Hepatocyte (in vitro differentiated cells): Measurements from ENCODE around the gene AIFM3. TPM values are rescaled to one million over a fixed set of nuclear protein-coding genes. Genes with fewer than 3 reads are reported as not detected.
"Not testable (repeated sequence)": the region's sequence is repeated elsewhere in the genome, so short reads cannot be mapped to it uniquely, and the experiment has no call there.

Source experiments
- DNase-seq: peaks from one replicate; pipeline ENCODE4 v3.0.0-alpha.2; 2016; ENCODE audit warnings: low spot score
- H2AFZ ChIP-seq: fragments of 200-600 bp; sonication (generic); 2 replicates; pipeline ENCODE4 v1.6.0; 2016; ENCODE audit warnings: antibody characterized with exemption, mild to moderate bottlenecking
- H3K27ac ChIP-seq: fragments of 200-600 bp; sonication (generic); 2 replicates; pipeline ENCODE4 v1.5.1; 2016; ENCODE audit warnings: mild to moderate bottlenecking
- H3K27me3 ChIP-seq: fragments of 200-600 bp; sonication (generic); 2 replicates; pipeline ENCODE4 v1.6.1; 2016
- H3K36me3 ChIP-seq: fragments of 200-600 bp; sonication (generic); replicated peaks from 2 replicates; pipeline ENCODE4 v1.5.1; 2016; ENCODE audit warnings: low read depth; ENCODE audit not compliant: insufficient read depth
- H3K4me1 ChIP-seq: fragments of 200-600 bp; sonication (generic); 2 replicates; pipeline ENCODE4 v1.5.1; 2016; ENCODE audit warnings: mild to moderate bottlenecking, moderate library complexity; ENCODE audit not compliant: insufficient read depth
- H3K4me2 ChIP-seq: fragments of 200-600 bp; sonication (generic); 2 replicates; pipeline ENCODE4 v1.6.0; 2016
- H3K4me3 ChIP-seq: fragments of 200-600 bp; sonication (generic); 2 replicates; pipeline ENCODE4 v1.5.1; 2016; ENCODE audit warnings: mild to moderate bottlenecking
- H3K79me2 ChIP-seq: fragments of 200-600 bp; sonication (generic); 2 replicates; pipeline ENCODE4 v1.6.0; 2017; ENCODE audit warnings: mild to moderate bottlenecking
- H3K9me2 ChIP-seq: fragments of 200-600 bp; sonication (generic); replicated peaks from 2 replicates; pipeline ENCODE4 v1.6.0; 2017; ENCODE audit warnings: mild to moderate bottlenecking; ENCODE audit not compliant: insufficient read depth
- H3K9me3 ChIP-seq: fragments of 200-600 bp; sonication (generic); 2 replicates; pipeline ENCODE4 v1.5.1; 2016; ENCODE audit warnings: low read depth, mild to moderate bottlenecking
- H4K20me1 ChIP-seq: fragments of 200-600 bp; sonication (generic); 2 replicates; pipeline ENCODE4 v1.6.0; 2016; ENCODE audit warnings: mild to moderate bottlenecking; ENCODE audit not compliant: insufficient read depth, poor library complexity, severe bottlenecking
- EZH2 ChIP-seq: fragments of 200-600 bp; sonication (generic); IDR thresholded peaks from 2 replicates; pipeline ENCODE4 v1.6.1; 2016; ENCODE audit warnings: antibody characterized with exemption, mild to moderate bottlenecking, borderline replicate concordance
- EZH2phosphoT487 ChIP-seq: fragments of 200-600 bp; sonication (generic); IDR thresholded peaks from one replicate; pipeline ENCODE4 v1.6.1; 2018; ENCODE audit warnings: antibody characterized with exemption, mild to moderate bottlenecking, low read depth, moderate library complexity; ENCODE audit not compliant: unreplicated experiment, severe bottlenecking
- WGBS: methylation state at CpG from one replicate; pipeline ENCODE4 v1.1.6; 2016; ENCODE audit warnings: low lambda C conversion rate; ENCODE audit errors: missing lambda C conversion rate; 5-methylcytosine and 5-hydroxymethylcytosine counted together
- polyA plus RNA-seq: library from polyadenylated mRNA; unstranded; fragments of >200 nt; fragmentation: Nextera tagmentation; extraction: Ambion mirVana; gene quantifications from 2 replicates; pipeline ENCODE4 v1.2.1, GENCODE V29; 2016
- total RNA-seq: library from RNA; depleted of rRNA; stranded (reverse); fragments of >200 nt; gene quantifications from 2 replicates; pipeline ENCODE4 v1.2.3, GENCODE V29; 2014
- TF ChIP-seq, protein P1 (sequence below): fragments of 200-600 bp; sonication (generic); IDR thresholded peaks from 2 replicates; pipeline ENCODE4 v1.5.1; 2016; ENCODE audit warnings: antibody characterized with exemption, mild to moderate bottlenecking; ENCODE audit not compliant: poor library complexity

AIFM3 gene
- total and polyA plus RNA-seq, 2 experiments from 2014 or later = 1.7 to 3.1 TPM

DNA sequence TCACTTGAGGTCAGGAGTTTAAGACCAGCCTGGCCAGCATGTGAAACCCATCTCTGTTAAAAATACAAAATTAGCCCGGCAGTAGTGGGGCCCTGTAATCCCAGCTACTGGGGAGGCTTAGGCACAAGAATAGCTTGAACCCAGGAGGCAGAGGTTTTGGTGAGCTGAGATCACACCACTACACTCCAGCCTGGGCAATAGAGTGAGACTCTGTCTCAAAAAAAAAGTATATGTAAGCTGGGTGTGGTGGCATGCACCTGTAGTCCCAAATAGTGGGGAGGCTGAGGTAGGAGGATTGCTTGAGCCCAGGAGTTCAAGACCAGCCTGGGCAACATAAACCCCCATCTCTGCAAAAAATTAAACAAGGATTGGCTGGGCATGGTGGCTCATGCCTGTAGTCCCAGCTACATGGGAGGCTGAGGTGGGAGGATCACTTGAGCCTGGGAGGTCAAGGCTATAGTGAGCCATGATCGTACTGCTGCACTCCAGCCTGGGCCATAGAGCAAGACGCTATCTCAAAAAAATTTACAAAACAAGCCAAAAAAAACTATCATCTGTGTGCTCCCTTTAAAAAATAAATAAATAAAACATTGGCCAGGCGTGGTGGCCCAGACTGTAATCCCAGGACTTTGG is 39.0 kb upstream of the AIFM3 start:
- Histone ChIP-seq H3K4me1 (no peaks in the 10 kb centered on the region), H3K9me3 (no peaks in the 10 kb centered on the region), H3K9me2 (no peaks in the 10 kb centered on the region), H4K20me1 (peaks cover 97% of the 10 kb centered on the region), H3K27ac (no peak overlapping the region), H3K79me2 (peaks cover 100% of the 10 kb centered on the region), H3K4me2 (no peak overlapping the region), H3K27me3 (no peaks in the 10 kb centered on the region), H3K36me3 (no peaks in the 10 kb centered on the region), H2AFZ (no peak overlapping the region), H3K4me3 (no peak overlapping the region)
- no peak for DNase-seq
- TF ChIP-seq, protein P1, sequence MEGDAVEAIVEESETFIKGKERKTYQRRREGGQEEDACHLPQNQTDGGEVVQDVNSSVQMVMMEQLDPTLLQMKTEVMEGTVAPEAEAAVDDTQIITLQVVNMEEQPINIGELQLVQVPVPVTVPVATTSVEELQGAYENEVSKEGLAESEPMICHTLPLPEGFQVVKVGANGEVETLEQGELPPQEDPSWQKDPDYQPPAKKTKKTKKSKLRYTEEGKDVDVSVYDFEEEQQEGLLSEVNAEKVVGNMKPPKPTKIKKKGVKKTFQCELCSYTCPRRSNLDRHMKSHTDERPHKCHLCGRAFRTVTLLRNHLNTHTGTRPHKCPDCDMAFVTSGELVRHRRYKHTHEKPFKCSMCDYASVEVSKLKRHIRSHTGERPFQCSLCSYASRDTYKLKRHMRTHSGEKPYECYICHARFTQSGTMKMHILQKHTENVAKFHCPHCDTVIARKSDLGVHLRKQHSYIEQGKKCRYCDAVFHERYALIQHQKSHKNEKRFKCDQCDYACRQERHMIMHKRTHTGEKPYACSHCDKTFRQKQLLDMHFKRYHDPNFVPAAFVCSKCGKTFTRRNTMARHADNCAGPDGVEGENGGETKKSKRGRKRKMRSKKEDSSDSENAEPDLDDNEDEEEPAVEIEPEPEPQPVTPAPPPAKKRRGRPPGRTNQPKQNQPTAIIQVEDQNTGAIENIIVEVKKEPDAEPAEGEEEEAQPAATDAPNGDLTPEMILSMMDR = no peak
- TF ChIP-seq EZH2phosphoT487 = no peak
- no peak for TF ChIP-seq EZH2
- 96% methylated on average over 4 of the region's 4 CpGs for WGBS

DNA sequence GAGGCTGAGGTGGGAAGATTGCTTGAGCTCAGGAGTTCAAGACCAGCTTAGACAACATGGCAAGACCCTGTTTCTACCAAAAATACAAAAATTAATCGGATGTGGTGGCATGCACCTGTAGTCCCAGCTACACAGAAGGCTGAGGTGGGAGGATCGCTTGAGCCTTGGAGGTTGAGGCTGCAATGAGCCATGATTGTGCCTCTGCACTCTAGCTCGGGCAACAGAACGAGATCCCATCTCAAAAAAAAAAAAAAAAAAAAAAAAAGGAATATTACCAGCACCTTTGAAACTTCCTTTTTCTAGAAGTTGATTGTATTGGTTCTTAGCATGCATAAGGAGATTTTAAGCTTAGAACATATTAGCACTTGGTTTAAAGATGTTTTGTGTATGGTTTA is 38.5 kb upstream of the AIFM3 start:
- Histone ChIP-seq H3K79me2 (peaks cover 100% of the 10 kb centered on the region), H4K20me1 (peaks cover 97% of the 10 kb centered on the region), H3K4me3 (no peak overlapping the region), H3K4me1 (no peaks in the 10 kb centered on the region), H3K9me2 (no peaks in the 10 kb centered on the region), H2AFZ (no peak overlapping the region), H3K36me3 (no peaks in the 10 kb centered on the region), H3K27me3 (no peaks in the 10 kb centered on the region), H3K27ac (no peak overlapping the region), H3K9me3 (no peaks in the 10 kb centered on the region), H3K4me2 (no peak overlapping the region)
- no peak for DNase-seq
- 98% methylated on average over 4 of the region's 4 CpGs for WGBS
- TF ChIP-seq EZH2phosphoT487 = no peak
- TF ChIP-seq, protein P1 = no peak
- TF ChIP-seq EZH2 = no peak

DNA sequence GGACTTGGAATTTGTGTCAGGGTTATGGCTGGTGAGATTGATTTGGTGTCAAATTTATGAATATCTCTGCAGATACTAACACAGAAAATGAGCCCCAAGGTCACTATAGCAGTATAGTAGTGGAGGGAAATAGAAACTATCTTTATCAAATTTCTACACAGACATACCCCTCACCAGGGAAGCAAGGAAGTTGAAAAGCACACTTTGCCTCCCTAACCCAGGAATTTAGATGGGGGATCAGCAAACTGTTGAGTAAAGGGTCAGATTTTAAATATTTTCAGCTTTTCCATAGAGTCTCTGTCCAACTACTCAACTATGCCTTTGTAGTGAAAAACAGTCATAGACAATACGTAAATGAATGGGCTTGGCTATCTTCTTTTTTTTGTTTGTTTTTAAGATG is 37.1 kb upstream of the AIFM3 start:
- H3K9me3 ChIP-seq = no peaks in the 10 kb centered on the region
- no peak overlapping the region for H3K4me2 ChIP-seq
- H3K4me1 ChIP-seq = no peaks in the 10 kb centered on the region
- H3K27me3 ChIP-seq = no peaks in the 10 kb centered on the region
- H3K9me2 ChIP-seq = no peaks in the 10 kb centered on the region
- 96% methylated on average over 1 of the region's 1 CpG for WGBS
- no peak for DNase-seq
- H4K20me1 ChIP-seq = peaks cover 97% of the 10 kb centered on the region
- peaks cover 100% of the 10 kb centered on the region for H3K79me2 ChIP-seq
- no peak overlapping the region for H3K4me3 ChIP-seq
- H3K27ac ChIP-seq = no peak overlapping the region
- no peak overlapping the region for H2AFZ ChIP-seq
- no peaks in the 10 kb centered on the region for H3K36me3 ChIP-seq
- TF ChIP-seq EZH2 (no peak), EZH2phosphoT487 (no peak)
- TF ChIP-seq, protein P1 = no peak

DNA sequence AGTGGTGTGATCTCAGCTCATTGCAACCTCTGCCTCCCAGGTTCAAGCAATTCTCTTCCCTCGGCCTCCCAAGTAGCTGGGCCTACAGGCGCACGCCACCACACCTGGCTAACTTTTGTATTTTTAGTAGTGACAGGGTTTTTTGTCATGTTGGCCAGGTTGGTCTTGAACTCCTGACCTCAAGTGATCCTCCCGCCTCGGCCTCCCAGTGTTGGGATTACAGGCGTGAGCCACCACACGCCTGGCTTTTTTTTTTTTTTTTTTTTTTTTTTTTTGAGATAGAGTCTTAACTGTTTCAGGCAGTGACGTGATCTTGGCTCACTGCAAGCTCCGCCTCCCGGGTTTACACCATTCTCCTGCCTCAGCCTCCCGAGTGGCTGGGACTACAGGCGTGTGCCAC is 36.6 kb upstream of the AIFM3 start:
- not testable (repeated sequence) for H3K36me3 ChIP-seq, H3K4me3 ChIP-seq, H3K4me2 ChIP-seq, H3K4me1 ChIP-seq, H3K27ac ChIP-seq, H3K9me3 ChIP-seq, H3K9me2 ChIP-seq, H2AFZ ChIP-seq, H3K27me3 ChIP-seq, DNase-seq
- WGBS = 97% methylated on average over 11 of the region's 12 CpGs
- Histone ChIP-seq H4K20me1 (peaks cover 97% of the 10 kb centered on the region), H3K79me2 (peaks cover 100% of the 10 kb centered on the region)
